ENCODE results near the gene CDH2. TPM values are rescaled to one million over a fixed set of nuclear protein-coding genes. Genes with fewer than 3 reads are reported as not detected.

CDH2 gene
- total and polyA plus RNA-seq, 10 donors = 0.96 to 40.2 (median 24.6) TPM

DNA sequence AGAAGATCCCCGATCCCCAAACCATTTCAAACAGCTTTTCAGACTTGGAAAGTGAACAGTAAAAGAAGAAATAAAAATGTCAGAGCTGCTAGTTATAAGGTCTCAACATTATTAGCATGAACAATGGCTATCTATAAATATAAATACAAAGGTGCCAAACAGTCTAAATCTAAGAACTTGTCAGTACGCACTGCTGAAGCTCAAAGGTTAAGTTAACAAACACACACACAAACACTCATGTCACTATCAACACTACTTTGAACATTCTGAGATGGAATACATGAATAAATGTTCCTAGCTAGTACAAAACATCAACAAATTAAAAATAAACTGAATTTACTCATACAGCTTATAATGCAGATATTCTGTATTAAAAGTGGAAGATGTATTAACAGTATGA lies 108.7 kb downstream of the CDH2 start:
- intact Hi-C loops (cut with DNase I; ENCODE audit: low total_unique reads) = no loop called here
- no peak overlapping the region for H3K4me3 ChIP-seq
- DNase-seq = no peak
- no peak for TF ChIP-seq POLR2AphosphoS5 (IDR thresholded peaks at IDR 0.05)
- TF ChIP-seq POLR2A (IDR thresholded peaks at IDR 0.05) = no peak
- TF ChIP-seq, protein P1, sequence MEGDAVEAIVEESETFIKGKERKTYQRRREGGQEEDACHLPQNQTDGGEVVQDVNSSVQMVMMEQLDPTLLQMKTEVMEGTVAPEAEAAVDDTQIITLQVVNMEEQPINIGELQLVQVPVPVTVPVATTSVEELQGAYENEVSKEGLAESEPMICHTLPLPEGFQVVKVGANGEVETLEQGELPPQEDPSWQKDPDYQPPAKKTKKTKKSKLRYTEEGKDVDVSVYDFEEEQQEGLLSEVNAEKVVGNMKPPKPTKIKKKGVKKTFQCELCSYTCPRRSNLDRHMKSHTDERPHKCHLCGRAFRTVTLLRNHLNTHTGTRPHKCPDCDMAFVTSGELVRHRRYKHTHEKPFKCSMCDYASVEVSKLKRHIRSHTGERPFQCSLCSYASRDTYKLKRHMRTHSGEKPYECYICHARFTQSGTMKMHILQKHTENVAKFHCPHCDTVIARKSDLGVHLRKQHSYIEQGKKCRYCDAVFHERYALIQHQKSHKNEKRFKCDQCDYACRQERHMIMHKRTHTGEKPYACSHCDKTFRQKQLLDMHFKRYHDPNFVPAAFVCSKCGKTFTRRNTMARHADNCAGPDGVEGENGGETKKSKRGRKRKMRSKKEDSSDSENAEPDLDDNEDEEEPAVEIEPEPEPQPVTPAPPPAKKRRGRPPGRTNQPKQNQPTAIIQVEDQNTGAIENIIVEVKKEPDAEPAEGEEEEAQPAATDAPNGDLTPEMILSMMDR (IDR thresholded peaks at IDR 0.05 in 8 of 11, conservative IDR thresholded peaks at IDR 0.05 in 3 of 11) = no peak
- H3K36me3 ChIP-seq = no peaks in the 10 kb centered on the region
- no peaks in the 10 kb centered on the region for H3K4me1 ChIP-seq
- no peaks in the 10 kb centered on the region for H3K27me3 ChIP-seq (replicated peaks in 1 of 7)
- no peak overlapping the region for H3K27ac ChIP-seq
- H3K9me3 ChIP-seq = peaks cover 0 to 6% (median 0%) of the 10 kb centered on the region in 8 donors
- WGBS, 5 donors = 81 to 96% (median 90%) methylated on average over 2 of the region's 2 CpGs

DNA sequence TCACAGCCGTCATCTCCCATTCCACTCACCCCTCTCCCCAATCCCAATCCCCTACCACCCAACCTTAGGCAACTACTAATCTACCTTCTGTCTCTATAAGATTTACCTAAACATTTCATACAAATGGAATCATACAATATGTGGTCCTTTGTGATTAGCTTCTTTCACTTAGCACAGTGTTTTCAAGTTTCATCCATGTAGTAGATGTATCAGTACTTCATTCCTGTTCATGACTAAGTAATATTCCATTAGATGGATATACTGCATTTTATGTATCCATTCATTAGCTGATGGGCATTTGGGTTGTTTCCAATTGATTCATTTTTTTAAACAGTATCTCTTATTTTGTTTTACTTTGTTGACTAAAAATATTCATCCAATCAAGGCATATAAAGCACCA lies 109.6 kb downstream of the CDH2 start:
- no peak for DNase-seq
- no peak overlapping the region for H3K27ac ChIP-seq
- H3K9me3 ChIP-seq = peaks cover 0 to 6% (median 0%) of the 10 kb centered on the region in 8 donors
- H3K4me3 ChIP-seq = no peak overlapping the region
- WGBS, 5 donors = 0 to 100% (median 87%) methylated on average over 1 of the region's 1 CpG
- no peaks in the 10 kb centered on the region for H3K27me3 ChIP-seq (replicated peaks in 1 of 7)
- no peaks in the 10 kb centered on the region for H3K36me3 ChIP-seq
- intact Hi-C loops (cut with DNase I; ENCODE audit: low total_unique reads) = no loop called here
- TF ChIP-seq POLR2AphosphoS5 (IDR thresholded peaks at IDR 0.05) (no peak), POLR2A (IDR thresholded peaks at IDR 0.05) (no peak)
- TF ChIP-seq, protein P1 (IDR thresholded peaks at IDR 0.05 in 8 of 11, conservative IDR thresholded peaks at IDR 0.05 in 3 of 11) = no peak
- no peaks in the 10 kb centered on the region for H3K4me1 ChIP-seq

DNA sequence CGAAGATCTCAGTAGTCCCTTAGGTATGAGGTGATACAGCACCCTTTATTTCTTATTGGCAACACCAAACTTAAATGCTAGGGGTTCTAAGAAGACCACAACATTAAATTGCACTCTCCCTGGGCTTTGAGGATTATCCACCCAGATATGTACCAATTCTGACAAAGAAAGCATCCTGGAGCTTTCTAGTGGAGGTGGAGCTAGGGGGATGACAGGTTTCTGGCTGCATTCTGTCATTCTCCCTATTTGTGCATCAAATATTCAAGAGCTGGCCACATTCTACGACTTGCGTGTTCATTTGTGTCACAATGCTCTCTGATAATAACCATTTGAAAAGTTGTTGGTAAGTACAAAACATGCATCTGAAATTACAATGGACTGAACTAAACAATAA lies 111.1 kb downstream of the CDH2 start:
- 78 to 95% (median 92%) methylated on average over 3 of the region's 3 CpGs for WGBS, 5 donors
- no peak overlapping the region for H3K4me3 ChIP-seq
- no peak for TF ChIP-seq POLR2A (IDR thresholded peaks at IDR 0.05)
- TF ChIP-seq, protein P1 (IDR thresholded peaks at IDR 0.05 in 8 of 11, conservative IDR thresholded peaks at IDR 0.05 in 3 of 11) = no peak
- TF ChIP-seq POLR2AphosphoS5 (IDR thresholded peaks at IDR 0.05) = no peak

DNA sequence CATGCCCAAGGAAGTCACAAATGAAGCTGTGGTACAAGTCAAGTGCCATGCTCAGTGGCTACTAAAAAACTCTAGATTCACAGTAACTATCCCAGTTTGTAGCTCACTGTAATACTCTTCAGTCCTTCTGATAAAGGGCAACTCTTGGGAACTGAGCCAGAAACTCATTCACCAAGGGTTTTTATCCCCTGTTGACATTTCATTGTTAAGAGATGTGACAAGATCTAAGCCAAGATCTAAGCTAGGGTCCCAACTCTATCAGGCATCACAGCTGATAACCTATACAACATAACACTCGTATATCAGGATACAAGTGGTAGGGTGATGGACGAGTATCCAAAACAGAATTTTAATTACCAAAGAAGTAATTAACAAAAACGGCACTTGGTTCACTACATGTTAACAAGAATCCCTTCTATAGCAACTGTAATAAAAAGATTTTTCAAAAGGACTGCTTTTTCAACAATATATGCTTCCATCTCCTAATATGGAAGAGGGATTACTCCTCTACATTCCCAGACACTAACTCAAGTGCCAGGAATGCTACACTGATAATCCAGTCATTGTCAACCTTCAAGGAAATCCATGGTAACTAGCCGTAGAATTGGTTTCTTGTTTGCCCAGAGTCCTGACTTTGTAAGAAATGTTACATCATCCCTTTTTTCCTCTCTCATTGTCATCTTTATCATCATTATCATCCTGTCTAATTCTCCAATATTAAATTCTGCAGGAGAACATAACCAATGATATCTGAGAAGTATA lies 111.7 kb downstream of the CDH2 start:
- Histone ChIP-seq H3K4me1 (no peaks in the 10 kb centered on the region), H3K4me3 (no peak overlapping the region), H3K27ac (no peak overlapping the region), H3K9me3 (peaks cover 0 to 6% (median 0%) of the 10 kb centered on the region in 8 donors), H3K27me3 (replicated peaks in 1 of 7) (no peaks in the 10 kb centered on the region), H3K36me3 (no peaks in the 10 kb centered on the region)
- TF ChIP-seq, protein P1 (IDR thresholded peaks at IDR 0.05 in 8 of 11, conservative IDR thresholded peaks at IDR 0.05 in 3 of 11) = no peak
- TF ChIP-seq POLR2AphosphoS5 (IDR thresholded peaks at IDR 0.05) (no peak), POLR2A (IDR thresholded peaks at IDR 0.05) (no peak)
- intact Hi-C loops (cut with DNase I; ENCODE audit: low total_unique reads) = no loop called here
- DNase-seq = no peak
- WGBS, 5 donors = 74 to 83% (median 76%) methylated on average over 4 of the region's 4 CpGs

More for the DNA sequence above, 111.1 kb downstream of the CDH2 start:
- Histone ChIP-seq H3K36me3 (no peaks in the 10 kb centered on the region), H3K27me3 (replicated peaks in 1 of 7) (no peaks in the 10 kb centered on the region), H3K27ac (no peak overlapping the region), H3K4me1 (no peaks in the 10 kb centered on the region), H3K9me3 (peaks cover 0 to 6% (median 0%) of the 10 kb centered on the region in 8 donors)
- DNase-seq = no peak
- intact Hi-C loops (cut with DNase I; ENCODE audit: low total_unique reads) = no loop called here
